ENCODE results near the gene MEFV.
"Not testable (repeated sequence)": the region's sequence is repeated elsewhere in the genome, so short reads cannot be mapped to it uniquely, and the experiment has no call there.

Gene MEFV, protein sequence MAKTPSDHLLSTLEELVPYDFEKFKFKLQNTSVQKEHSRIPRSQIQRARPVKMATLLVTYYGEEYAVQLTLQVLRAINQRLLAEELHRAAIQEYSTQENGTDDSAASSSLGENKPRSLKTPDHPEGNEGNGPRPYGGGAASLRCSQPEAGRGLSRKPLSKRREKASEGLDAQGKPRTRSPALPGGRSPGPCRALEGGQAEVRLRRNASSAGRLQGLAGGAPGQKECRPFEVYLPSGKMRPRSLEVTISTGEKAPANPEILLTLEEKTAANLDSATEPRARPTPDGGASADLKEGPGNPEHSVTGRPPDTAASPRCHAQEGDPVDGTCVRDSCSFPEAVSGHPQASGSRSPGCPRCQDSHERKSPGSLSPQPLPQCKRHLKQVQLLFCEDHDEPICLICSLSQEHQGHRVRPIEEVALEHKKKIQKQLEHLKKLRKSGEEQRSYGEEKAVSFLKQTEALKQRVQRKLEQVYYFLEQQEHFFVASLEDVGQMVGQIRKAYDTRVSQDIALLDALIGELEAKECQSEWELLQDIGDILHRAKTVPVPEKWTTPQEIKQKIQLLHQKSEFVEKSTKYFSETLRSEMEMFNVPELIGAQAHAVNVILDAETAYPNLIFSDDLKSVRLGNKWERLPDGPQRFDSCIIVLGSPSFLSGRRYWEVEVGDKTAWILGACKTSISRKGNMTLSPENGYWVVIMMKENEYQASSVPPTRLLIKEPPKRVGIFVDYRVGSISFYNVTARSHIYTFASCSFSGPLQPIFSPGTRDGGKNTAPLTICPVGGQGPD

DNA sequence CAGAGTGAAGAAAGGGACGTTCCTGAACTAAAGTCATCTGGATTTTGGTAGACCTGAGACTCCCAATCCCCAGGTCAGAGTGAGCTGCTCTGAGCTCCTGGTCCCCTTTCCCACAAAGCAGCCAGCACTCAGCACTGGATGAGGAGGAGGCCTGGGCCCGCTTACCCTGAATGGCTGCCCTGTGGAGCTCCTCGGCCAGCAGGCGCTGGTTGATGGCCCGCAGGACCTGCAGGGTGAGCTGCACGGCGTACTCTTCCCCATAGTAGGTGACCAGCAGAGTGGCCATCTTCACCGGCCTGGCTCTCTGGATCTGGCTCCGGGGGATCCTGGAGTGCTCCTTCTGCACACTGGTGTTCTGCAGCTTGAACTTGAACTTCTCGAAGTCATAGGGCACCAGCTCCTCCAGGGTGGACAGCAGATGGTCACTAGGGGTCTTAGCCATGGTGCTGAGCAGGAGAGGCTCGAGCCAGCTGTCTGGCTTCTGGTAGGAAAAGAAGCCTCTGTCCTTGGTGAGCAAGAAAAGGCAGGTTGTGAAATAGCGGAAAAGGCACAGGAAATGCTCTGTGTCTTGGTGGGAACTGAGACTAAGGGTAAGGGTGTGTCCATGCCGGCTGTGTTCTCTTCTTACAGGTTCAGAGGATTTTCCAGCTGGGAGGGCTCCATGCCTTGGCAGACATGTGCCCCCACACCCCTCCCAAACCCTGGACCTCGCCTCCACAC is at the start of gene MEFV:
TSS of gene MEFV (minus strand) at position 488 of the 720 bp plus-strand sequence. CDS start at position 442, 46 bp downstream.
- DNase-seq (ENCODE audit: low read depth in 2 of 2), result no peak

DNA sequence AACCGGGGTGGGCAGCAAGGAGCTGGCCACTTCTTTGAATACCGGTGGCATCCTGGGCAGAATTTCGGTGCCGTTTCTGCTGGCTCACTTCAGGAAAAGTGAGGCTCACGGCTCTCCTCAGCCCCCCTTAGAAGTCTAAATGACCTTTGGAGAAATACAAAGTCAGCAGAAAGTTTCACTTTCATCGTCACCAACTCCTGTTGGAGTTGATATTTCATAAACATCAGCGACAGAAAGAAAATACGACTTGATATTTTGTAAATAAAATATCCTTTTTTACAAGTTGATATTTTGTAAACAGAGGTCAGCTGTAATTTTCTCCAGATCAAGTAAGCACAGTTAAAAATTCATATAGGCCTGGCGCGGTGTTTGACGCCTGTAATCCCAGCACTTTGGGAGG is 49.6 kb upstream of the MEFV start:
- no peak for DNase-seq (ENCODE audit: low read depth in 2 of 2)

DNA sequence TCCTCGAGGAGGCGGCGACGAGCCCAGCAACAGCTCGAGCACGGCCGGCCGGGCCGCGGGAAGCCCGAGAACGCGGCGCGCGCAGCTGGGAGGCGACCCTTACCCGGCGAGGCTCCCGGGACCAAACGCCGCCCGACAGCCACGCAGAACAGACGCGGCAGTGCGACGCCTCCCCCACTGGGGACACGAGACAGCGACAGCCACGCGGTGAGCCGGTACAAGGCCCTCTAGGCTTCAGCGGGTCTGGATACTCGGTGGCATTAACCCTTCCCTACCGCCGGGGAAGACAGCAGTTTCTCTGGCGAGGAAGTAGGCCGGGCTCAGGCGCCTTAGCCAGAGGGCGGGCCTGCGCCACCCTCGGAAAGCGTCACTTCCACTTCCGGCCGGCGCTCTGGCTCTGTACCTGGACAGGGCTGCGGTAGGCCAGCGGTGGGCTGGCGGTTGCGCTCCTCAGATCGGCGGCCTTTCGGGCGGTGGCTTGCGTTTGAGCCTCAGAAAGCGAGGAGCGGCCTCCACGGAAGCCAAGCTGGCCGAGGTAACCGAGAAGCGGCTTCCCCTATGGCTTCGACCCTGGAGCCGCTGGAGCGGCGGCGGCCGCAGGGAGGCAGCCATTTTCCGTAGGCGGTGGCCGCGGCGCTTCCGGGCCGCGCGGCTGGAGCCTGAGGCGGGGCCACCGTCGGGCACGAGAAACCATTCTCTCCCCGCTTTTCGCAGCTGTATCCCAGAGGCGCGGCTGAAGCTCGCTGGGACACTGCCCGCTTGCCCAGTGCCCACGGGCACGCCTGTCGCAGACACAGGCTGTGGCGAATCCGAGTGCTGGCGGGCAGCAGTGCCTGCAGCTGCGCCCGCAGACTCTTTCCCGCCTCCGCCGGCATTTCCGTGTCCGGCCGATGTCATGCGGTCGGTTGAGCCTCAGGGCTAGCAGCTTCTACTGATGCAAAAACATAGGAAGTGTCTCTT is 49.0 kb upstream of the MEFV start, which contains the start of the genes TIGD7 and ZNF75A:
TSS of gene TIGD7 (minus strand) at position 322 of the 960 bp plus-strand sequence. CDS start 4,816 bp downstream, outside the sequence.
TSS of gene ZNF75A (plus strand) at position 389 of the 960 bp plus-strand sequence. CDS start 2,932 bp downstream, outside the sequence.
- DNase-seq (ENCODE audit: low read depth in 2 of 2), result peak; percentile 75 to 78

DNA sequence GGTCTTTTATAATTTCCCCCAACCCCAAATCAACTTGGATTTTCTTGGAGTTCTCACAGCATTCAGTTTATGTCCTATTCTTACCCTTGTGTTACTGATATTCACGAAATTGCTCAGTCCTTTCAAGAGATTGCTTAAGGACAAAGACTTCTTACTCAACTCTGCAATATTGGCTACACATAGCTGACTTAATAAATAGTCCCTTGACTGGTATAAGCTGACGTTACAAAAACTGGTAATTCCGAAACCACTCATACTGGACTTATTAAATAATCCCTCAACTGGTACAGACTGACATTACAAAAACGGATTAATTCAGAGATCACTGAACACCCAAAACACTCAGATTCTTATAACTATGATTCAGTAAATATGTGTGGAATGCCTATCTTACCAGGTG is 47.9 kb upstream of the MEFV start:
- no peak for DNase-seq (ENCODE audit: low read depth in 2 of 2)

DNA sequence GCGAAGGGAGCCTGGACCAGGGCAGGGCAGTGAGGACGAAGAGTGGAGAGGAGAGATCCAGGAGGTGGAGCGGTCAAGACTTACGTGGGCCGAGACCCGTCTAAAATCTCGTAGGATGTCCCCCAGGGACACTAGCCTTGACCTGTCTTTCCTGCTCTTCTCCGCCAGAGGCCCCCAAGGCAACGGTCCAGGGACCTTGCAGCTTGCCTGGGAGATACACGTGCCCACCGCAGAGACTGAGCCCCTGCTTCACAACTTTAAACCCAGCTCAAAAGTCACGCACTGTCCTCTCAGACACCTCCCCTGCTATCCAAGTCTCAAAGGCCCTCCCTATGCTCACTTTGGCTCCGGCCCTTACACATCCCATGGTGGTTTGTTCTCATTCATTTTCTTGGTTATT is 39.4 kb upstream of the MEFV start:
- no peak for DNase-seq (ENCODE audit: low read depth in 2 of 2)

DNA sequence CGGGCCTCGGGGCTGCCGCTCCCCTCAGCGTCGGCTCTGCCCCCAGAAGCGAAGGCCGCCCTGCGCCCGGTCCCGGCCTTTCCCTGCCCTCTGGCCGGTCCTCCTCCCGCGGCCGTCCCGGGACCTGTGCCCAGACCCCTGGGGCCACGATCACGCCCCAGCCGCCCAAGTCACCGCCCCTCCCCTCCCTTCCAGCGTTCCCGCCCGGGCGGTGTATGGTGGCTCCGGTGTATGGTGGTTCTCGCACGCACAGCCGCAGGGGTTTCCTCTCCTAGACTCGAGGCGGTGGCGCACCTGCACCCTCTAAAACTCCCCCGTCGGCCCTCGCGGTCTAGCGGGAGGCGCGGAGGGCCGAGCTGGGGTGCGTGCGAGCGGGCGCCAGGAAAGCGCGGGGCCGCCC is 38.8 kb upstream of the MEFV start:
- DNase-seq (ENCODE audit: low read depth in 2 of 2), result no peak

DNA sequence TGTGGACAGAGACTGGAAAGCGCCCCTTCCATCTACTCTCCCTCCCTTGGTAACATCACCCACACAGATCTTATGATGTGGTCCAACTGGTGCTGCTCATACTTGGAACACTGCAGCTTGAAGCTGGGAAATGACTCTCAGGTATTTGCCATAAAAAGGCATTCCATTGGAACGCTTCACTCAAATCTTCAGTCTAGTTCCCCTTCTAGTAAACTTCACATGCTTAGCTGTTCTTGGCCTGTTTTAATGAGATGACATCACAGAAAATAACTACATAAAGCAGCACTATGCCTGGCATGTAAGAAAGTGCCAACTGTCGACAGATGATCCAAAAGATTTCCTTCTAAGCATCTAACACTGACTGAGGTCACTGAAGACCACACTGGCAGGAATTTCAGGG is 36.2 kb upstream of the MEFV start:
- no peak for DNase-seq (ENCODE audit: low read depth in 2 of 2)

DNA sequence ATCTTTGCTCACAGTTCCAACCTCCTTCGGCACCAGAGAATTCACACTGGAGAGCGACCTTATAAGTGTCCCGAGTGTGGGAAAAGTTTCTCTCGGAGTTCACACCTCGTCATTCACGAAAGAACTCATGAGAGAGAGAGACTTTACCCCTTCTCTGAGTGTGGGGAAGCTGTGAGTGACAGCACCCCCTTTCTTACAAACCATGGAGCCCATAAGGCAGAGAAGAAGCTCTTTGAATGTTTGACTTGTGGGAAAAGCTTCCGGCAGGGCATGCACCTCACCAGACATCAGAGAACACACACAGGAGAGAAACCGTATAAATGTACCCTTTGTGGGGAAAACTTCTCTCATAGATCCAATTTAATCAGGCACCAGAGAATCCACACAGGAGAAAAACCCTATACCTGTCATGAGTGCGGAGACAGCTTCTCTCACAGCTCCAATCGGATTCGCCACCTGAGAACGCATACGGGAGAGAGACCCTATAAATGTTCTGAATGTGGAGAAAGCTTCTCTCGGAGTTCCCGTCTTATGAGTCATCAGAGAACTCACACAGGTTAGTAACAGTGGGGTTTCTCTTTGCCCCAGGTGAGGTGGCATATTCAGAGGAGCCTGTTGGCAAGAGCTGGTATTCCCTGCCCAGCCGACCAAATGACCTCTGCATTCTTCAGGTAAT is 33.7 kb upstream of the MEFV start:
- DNase-seq (ENCODE audit: low read depth in 2 of 2), result no peak

DNA sequence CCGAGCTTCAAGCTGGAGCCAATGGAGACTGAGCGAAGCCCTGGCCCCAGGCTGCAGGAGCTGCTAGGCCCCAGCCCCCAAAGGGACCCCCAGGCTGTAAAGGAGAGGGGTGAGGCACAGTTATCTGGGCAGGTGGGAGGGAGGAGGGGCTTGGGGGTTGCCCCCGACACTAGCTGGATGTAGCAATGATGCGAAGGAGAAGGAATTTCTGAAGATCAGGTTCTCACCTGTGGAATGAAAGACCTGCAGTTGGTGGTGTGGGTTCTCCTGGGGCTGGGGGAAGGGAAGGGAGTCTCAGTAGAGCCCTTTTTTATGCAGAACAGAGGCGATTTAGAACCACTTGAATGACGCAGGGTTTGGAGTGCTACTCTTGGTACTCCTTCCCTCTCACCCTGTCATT is 28.7 kb upstream of the MEFV start:
- DNase-seq (ENCODE audit: low read depth in 2 of 2), result no peak

DNA sequence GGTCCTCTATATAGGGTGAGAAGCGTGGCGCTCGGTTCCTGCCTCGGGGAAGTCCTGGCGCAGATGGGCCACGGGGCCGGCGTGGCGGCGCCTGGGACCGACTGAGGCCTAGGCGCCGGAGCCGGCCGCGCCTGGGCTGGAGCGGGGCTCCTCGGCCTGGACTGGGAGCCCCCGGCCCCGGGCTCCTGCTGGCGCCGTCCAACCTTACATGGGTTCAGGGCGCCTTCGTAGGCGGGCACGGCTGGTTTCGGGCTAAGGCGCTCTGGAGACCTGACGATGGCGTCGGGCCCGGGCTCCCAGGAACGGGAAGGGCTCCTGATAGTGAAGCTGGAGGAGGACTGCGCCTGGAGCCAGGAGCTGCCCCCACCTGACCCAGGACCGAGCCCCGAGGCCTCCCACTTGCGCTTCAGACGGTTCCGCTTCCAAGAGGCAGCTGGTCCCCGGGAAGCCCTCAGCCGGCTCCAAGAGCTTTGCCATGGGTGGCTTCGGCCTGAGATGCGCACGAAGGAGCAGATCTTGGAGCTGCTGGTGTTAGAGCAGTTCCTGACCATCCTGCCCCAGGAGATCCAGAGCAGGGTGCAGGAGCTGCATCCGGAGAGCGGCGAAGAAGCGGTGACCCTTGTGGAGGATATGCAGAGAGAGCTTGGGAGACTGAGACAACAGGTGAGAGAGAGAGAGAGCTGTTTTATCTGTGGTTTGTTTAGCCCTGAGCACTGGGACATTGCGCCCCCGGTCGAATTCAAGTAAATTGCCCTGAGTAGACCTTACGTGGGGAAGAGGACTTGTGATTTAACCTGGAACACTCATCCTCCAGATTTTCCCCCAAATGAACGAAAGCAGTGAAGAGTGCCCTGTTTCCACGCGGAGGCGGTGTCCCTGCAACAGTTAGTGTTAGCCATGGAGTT is 27.4 kb upstream of the MEFV start:
- DNase-seq (ENCODE audit: low read depth in 2 of 2), result no peak

DNA sequence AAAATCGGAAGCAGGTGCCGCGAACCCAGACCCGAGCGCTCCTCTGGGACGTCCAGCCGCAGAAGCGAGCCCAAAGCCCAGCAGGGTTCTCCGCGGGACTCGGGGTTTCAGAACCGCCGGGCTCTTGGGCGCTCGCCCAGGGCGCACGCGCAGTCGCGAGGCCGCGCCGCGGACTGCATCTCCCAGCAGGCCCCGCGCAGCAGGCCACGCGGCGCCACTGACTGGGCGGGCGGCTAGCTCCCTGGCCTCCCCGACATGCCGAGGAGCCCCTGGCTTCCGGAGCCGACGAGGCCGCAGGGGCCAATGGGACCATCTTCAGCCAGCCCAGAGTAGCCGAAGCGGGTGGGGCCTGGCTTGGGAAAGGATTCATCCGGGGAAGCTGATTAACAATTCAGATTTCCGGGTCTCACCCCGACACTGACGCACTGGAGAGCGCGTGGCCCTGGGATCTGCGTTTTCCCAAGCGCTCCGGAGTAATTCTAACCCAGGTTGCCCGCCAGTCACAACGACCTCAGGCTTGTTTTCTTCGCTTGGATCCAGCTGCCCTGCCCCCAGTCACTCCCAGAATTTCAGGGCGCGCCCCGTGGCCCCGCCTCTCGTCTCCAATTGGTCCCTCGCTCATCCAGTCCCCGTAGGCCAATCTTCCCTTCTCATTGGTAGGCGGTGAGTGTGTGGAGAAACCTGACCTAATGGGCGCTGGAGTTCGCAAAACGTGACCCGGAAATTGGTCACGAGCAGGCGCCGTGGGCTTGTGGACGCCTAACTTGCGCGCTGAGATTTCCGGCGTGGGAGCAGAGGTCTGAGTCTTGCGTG is 26.5 kb upstream of the MEFV start, which contains the start of gene ZNF263:
TSS of gene ZNF263 (plus strand) at position 762 of the 813 bp plus-strand sequence. CDS start 328 bp downstream, outside the sequence.
- peak; percentile 97 for DNase-seq (ENCODE audit: low read depth in 2 of 2)

DNA sequence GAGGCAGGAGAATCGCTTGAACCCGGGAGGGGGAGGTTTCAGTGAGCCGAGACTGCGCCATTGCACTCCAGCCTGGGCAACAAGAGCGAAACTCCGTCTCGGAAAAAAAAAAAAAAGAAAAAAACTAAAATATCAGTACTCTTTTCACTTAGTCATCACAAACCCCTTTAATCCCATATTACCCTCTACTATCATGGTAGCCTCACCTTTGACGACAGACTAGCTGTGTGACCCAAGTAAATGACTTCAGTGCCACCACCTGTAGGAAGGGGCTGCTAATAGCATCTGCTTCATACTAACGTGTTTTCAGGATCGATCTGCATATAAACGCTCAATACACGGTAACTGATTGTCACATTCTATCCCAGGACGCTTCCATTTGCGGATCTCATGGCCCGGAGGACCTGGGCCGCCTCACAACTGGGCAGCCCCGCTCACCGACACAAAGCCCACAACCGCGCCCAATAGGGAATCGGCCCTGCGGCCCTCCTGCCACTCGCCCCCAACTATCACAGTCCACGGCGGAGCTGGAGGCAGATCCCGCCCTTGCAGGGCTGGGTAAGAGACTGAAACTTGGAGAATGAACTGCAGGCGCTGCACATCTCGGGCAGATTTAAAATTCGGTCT is 25.8 kb upstream of the MEFV start:
- no peak for DNase-seq (ENCODE audit: low read depth in 2 of 2)

DNA sequence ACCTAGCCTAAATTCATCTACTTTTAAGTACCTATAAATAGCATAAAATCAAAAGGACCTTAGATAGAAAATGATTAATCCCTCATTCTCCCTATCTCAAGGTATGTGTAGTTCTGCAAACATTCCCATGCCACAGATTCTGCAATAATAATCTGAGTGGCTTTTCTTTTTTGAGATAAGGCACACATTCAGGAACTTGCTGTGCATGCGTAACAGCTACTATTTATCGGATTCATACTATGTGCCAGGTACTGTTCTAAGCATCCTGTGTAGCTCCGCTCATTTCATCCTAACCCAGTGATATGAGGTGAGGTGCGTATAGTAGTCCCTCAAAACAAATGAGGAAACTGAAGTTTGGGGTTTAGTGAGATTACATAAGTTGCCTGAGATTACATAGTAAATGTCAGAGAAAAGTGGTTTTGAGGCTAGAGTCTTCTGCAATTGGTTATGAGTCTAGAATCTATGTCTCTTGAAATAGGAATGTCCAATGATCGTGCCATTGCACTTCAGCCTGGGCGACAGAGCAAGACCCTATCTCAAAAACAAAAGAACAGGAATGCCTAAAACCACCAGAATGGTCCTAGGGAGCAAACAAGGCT is 24.9 kb upstream of the MEFV start:
- no peak for DNase-seq (ENCODE audit: low read depth in 2 of 2)

DNA sequence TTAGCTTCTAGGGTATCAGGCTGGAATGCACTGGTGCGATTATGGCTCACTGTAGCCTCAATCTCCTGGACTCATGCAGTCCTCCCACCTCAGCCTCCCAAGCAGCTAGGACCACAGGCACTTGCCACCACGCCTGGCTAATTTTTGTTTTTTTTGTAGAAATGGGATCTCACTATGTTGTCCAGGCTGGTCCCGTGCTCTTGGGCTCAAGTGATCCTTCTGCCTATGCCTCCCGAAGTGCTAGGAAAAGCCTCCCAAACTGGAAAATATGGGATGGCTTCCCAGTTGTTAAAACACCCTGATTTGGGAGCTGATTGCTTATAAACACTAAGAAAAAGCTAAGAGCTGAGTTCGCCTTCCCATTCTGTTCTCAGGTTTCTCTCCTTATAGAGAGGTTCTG is 20.2 kb upstream of the MEFV start:
- DNase-seq (ENCODE audit: low read depth in 2 of 2), result no peak

DNA sequence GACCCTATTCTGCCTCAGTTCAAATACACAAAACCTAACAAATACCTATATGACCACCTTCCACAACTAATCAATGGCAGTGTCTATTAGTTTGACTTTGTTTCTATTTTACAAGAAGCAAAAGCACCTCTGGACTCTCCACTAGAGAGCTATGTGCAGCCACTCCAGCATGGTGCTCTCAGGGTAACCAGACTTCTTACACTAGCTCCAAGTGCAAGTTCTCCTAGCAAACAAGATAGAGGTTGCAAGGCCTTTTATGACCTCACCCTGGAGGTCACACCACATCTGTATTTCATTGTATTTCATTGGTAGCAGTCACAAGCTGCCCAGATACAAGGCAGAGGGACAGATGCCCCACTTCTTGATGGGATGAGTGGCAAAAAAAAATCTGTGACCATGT is 18.5 kb upstream of the MEFV start:
- DNase-seq (ENCODE audit: low read depth in 2 of 2), result no peak

DNA sequence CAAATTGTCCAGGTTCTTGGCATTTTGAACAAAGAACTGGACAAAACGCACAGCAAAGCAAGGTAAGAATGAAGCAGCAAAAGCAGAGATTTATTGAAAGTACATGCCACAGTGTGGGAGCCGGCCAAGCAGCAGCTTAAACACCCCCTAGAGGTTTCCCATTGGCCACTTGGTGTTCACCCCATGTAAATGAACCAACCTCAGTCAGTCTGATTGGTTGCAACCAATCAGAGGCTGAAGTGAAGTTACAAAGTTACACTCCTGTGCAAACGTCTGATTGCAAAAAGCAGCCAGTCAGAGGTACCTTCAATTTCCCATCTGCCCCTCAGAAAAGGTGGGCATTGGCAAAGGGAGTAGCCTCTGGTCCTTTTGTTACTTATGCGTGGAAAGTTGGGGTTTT is 18.1 kb upstream of the MEFV start:
- no peak for DNase-seq (ENCODE audit: low read depth in 2 of 2)

DNA sequence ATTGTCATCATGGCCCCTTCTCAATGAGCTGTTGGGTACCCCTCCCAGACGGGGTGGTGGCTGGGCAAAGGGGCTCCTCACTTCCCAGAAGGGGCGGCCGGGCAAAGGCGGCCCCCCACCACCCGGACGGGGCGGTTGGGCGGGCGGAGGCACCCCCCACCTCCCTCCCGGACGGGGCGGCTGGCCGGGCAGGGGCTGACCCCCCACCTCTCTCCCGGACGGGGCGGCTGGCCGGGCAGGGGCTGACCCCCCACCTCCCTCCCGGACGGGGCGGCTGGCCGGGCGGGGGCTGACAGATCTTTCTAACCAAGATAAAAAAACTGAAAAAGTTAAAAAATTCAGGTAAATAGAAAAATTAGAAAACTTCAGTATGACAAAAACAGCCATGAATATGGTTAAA is 14.8 kb upstream of the MEFV start:
- DNase-seq (ENCODE audit: low read depth in 2 of 2), result not testable (repeated sequence)
